Measurements from ENCODE around the gene HOXD13.

GRCh38 chr2:176068419-176068832 is 24.1 kb upstream of the HOXD13 start:
- no peak for TF ChIP-seq EP300 (IDR thresholded peaks at IDR 0.05)
- TF ChIP-seq CTCF (IDR thresholded peaks at IDR 0.05), result no peak
